GM12801 (cell line): ENCODE results near the gene SNCAIP.

Experiments used
- CTCF ChIP-seq: IDR thresholded peaks from one replicate; pipeline ENCODE4 v1.5.1; 2011; ENCODE audit warnings: control low read depth; ENCODE audit not compliant: insufficient read length; ENCODE audit errors: extremely low read depth

Gene SNCAIP

DNA sequence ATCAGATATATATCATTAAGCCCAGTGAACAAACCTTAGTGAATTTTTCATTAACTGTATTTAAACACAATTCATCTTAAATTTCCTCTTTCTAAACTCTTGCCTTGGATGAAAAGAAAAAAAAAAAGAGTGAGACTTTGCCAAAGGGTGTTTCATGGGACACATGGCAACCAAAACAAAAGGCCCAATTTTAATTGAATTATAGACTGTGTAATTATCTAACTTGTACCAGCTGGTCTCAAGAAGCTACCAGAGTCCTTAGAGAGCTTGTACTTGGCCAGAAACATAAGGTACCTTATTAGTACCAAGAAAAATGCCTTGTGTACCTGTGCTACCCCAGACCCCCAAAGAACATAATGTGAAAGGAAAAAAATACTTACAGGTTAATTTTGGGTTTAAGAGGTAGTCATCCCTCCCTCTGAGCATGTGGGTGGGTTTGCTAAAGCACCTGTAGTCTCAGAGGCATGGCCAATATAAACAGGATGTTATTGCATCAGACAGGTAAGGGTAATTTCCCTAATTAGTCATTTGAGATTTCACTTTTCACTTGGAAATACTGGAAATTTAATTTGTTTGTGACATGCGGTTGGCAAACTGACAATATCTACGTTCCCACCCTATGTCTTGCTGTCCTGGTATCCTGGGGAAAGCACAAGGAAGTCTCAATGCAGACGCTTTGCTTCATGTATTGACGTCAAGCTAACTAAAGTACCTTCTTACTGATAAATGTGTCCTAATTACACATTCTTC, 90.1 kb downstream of the SNCAIP start:
- TF ChIP-seq CTCF, result no peak

GRCh38 chr5:122402955-122403685, 91.1 kb downstream of the SNCAIP start:
- TF ChIP-seq CTCF, result no peak

GRCh38 chr5:122404018-122404417, 92.0 kb downstream of the SNCAIP start:
- no peak for TF ChIP-seq CTCF

GRCh38 chr5:122404653-122405362, 92.8 kb downstream of the SNCAIP start:
- no peak for TF ChIP-seq CTCF

DNA sequence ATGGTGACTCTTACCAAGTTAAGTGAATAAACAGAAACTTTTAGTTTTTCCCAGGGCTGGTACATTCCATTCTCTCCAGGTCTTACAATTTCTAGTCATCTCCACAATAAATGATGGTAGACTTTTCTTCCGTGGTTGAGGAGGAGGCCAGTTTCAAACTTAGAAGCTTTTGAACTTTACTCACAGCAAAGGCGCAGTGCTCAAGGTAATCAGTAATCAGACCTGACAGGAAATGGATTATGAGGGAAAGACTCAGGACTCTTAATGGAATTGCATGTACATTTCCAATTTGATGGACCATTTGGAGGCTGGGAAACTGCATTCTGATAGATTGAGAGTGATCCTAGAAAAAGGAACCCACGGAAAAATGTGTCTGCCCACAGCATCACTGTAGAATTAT, 93.7 kb downstream of the SNCAIP start:
- TF ChIP-seq CTCF, result no peak

DNA sequence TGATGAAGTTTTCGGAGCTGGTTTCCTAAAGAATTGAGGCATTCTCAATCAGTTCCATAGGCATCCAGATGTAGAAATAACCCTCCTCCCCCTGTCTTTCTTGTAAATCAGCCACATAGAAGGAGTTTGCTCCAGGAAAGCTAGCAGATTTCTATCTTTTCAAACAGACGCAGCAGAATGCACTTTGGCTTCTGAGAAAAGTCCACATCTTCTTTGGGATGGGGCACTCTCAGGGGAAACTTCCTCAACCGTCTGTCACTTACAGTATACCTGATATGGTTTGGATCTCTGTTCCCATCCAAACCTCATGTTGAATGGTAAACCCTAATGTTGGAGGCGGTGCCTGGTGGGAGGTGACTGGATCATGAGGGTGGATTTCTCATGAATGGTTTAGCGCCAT, 94.1 kb downstream of the SNCAIP start:
- no peak for TF ChIP-seq CTCF

DNA sequence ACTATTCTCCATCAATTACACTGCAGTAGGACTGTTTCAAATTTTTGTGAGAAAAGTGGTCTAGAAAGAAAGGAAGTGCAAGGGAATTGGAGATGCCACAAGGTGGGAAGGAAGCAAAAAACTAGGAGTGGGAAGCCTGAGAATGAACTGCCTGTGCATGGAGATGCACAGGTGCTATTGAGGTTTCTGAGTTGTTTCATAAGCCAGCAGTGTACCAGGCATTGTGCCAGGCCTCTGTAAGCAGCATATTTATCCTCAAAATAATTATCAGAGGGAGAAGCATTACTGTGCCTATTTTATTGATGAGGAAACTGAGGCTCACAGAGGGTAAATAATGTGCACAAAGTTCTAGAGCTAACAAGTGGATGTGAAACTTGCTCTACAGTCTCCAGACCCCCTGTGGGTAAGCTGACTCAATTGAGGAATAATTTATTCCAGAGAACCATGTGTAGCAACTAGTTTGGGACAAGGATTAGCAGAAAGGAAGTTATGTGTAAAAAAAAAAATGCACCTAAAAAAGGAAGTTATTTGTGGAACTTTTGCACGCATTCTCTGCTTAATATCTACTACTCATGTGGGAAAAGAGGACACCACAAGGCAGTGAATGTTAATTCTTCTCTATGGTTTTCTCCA, 96.7 kb downstream of the SNCAIP start:
- no peak for TF ChIP-seq CTCF
